Vagina (tissue), 2 donors: ENCODE data around the gene ASB13.

Experiments
- CTCF ChIP-seq, 3 experiments: fragments of 450-650 bp in 2 of 3; fragments of 200-600 bp in 1 of 3; sonication (generic) in 1 of 3; IDR thresholded peaks; one replicate each; pipeline ENCODE4 v1.5.1; 2017 to 2019; ENCODE audit warnings: antibody characterized with exemption in 3 of 3, mild to moderate bottlenecking in 2 of 3, moderate library complexity in 2 of 3
- POLR2A ChIP-seq, 2 donors: fragments of 450-650 bp; IDR thresholded peaks; one replicate each; pipeline ENCODE4 v1.6.1; 2017; ENCODE audit warnings: antibody characterized with exemption in 2 of 2, mild to moderate bottlenecking in 2 of 2, moderate library complexity in 2 of 2

- TF ChIP-seq CTCF (IDR thresholded peaks at IDR 0.05) (no peak), POLR2A (IDR thresholded peaks at IDR 0.05) (no peak)
These were observed 43.5 kb upstream of the ASB13 start for GRCh38 chr10:5709865-5710264.
